ENCODE data around the gene MINDY4B.

DNA sequence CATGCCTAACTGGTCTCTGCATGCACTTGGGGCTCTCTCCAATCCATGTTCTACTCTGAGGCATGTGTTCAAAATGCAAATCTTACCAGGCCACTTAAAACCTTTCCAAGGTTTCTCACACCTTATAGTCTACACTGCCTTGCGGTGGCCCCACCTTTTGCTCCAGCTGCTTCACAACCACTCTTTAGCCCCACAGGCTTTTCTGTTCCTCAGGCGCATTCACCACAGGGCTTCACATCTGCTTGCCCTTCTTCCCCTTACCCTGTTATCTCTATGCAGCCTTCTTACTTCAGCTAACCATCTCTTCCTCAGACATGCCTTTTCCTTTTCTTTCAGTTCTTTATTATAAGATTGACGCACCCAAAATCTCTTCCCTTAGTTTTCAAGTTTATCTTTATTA, 37.8 kb downstream of the MINDY4B start:
- TF ChIP-seq, protein P1, sequence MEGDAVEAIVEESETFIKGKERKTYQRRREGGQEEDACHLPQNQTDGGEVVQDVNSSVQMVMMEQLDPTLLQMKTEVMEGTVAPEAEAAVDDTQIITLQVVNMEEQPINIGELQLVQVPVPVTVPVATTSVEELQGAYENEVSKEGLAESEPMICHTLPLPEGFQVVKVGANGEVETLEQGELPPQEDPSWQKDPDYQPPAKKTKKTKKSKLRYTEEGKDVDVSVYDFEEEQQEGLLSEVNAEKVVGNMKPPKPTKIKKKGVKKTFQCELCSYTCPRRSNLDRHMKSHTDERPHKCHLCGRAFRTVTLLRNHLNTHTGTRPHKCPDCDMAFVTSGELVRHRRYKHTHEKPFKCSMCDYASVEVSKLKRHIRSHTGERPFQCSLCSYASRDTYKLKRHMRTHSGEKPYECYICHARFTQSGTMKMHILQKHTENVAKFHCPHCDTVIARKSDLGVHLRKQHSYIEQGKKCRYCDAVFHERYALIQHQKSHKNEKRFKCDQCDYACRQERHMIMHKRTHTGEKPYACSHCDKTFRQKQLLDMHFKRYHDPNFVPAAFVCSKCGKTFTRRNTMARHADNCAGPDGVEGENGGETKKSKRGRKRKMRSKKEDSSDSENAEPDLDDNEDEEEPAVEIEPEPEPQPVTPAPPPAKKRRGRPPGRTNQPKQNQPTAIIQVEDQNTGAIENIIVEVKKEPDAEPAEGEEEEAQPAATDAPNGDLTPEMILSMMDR (optimal IDR thresholded peaks at IDR 0.05 in 1 of 3, IDR thresholded peaks at IDR 0.05 in 1 of 3, conservative IDR thresholded peaks at IDR 0.05 in 1 of 3; ENCODE audit: extremely low read depth in 1 of 3, insufficient read depth in 2 of 3, low read length in 3 of 3) = no peak
- TF ChIP-seq EZH2 (IDR thresholded peaks at IDR 0.05; ENCODE audit: low read length) = no peak
